ENCODE data around the gene ST6GALNAC6. TPM values are rescaled to one million over a fixed set of nuclear protein-coding genes. Genes with fewer than 3 reads are reported as not detected.

Gene ST6GALNAC6
- total RNA-seq, 2 experiments from 2014 or later: 93.1 to 97.5 TPM

- Mint-ChIP-seq H3K4me3 (peak within 1 kb of the TSS; percentile 88), H3K27ac (peak within 1 kb of the TSS; percentile 89), H3K27me3 (no peaks in the 10 kb centered on the region), H3K4me1 (ENCODE audit: low read depth) (peaks cover 51% of the 10 kb centered on the region), H3K9me3 (no peaks in the 10 kb centered on the region), H3K36me3 (ENCODE audit: low read depth) (peaks cover 20% of the 10 kb centered on the region)
- Histone ChIP-seq H3K4me3 (ENCODE audit: low read length) (peak within 1 kb of the TSS; percentile 91), H3K36me3 (ENCODE audit: insufficient read depth, low read length) (peaks cover 15% of the 10 kb centered on the region), H3K27me3 (ENCODE audit: control insufficient read depth in 1 of 2, insufficient read depth in 2 of 2, low read length in 2 of 2) (no peaks in the 10 kb centered on the region), H3K27ac (ENCODE audit: low read depth in 1 of 2, low read length in 2 of 2) (peak within 1 kb of the TSS in 1 of 2 donors; percentile 56), H3K4me1 (ENCODE audit: insufficient read depth, low read length) (peaks cover 65% of the 10 kb centered on the region), H3K9me3 (ENCODE audit: control insufficient read depth in 1 of 2, insufficient read depth in 1 of 2, low read length in 2 of 2) (no peaks in the 10 kb centered on the region)
- TF ChIP-seq CTCF (IDR thresholded peaks at IDR 0.05): no peak
- ATAC-seq (ENCODE audit: poor library complexity) (peak; percentile 94), DNase-seq (peak; percentile 89 to 99 (median 96))
- intact Hi-C loops (cut with DNase I, micrococcal nuclease): loop anchor here (1.0 to 5.0 kb wide), 6 partner anchors 12 to 465 kb away; partner anchors contain the start of genes LRSAM1 (in 1 of the 2), RPL12 (in 1 of the 2), ST6GALNAC6 (in 1 of the 2) and STXBP1 (in 1 of the 2)
- POLR2A ChIA-PET: interaction anchor here (0.6 to 3.6 kb wide), 19 partner anchors 12 to 693 kb away, joined by 3 to 77 read pairs (median 4); partner anchors contain the start of genes CDK9, DPM2, PTRH1 and SLC25A25
- CTCF ChIA-PET: interaction anchor here (1.2 to 2.6 kb wide), 4 partner anchors 10 to 182 kb away, joined by 5 to 10 read pairs (median 5); partner anchors contain the start of genes CDK9 and TOR2A
Measured at GRCh38 chr9:127916720-127917581, 17.5 kb upstream of the ST6GALNAC6 start, which contains the start of gene ST6GALNAC4. ST6GALNAC4 (minus strand) TSS chr9:127917041; CDS start chr9:127916419, 622 bp downstream.

GRCh38 chr9:127915801-127916719 lies 16.7 kb upstream of the ST6GALNAC6 start:
- DNase-seq: peak in 5 of 14 experiments; percentile 33 to 76 (median 55)
- H3K9me3 ChIP-seq (ENCODE audit: control insufficient read depth in 1 of 2, insufficient read depth in 1 of 2, low read length in 2 of 2): no peaks in the 10 kb centered on the region
- peak overlapping the region; percentile 91 for H3K4me3 ChIP-seq (ENCODE audit: low read length)
- no peaks in the 10 kb centered on the region for H3K27me3 ChIP-seq (ENCODE audit: control insufficient read depth in 1 of 2, insufficient read depth in 2 of 2, low read length in 2 of 2)
- Mint-ChIP-seq H3K4me3 (peak overlapping the region; percentile 88), H3K36me3 (ENCODE audit: low read depth) (peaks cover 27% of the 10 kb centered on the region), H3K27me3 (no peaks in the 10 kb centered on the region), H3K4me1 (ENCODE audit: low read depth) (peaks cover 46% of the 10 kb centered on the region), H3K27ac (peak overlapping the region; percentile 89), H3K9me3 (no peaks in the 10 kb centered on the region)
- ChIA-PET CTCF (interaction anchor here (1.2 to 2.6 kb wide), 4 partner anchors 9 to 181 kb away, joined by 5 to 10 read pairs (median 5); partner anchors contain the start of genes CDK9 and TOR2A), POLR2A (interaction anchor here (0.8 to 3.6 kb wide), 16 partner anchors 11 to 466 kb away, joined by 3 to 77 read pairs (median 4); partner anchors contain the start of genes CDK9, DPM2, PTRH1 and SLC25A25)
- H3K4me1 ChIP-seq (ENCODE audit: insufficient read depth, low read length): peaks cover 58% of the 10 kb centered on the region
- H3K27ac ChIP-seq (ENCODE audit: low read depth in 1 of 2, low read length in 2 of 2): peak overlapping the region in 1 of 2 donors; percentile 56
- peak; percentile 20 for ATAC-seq (ENCODE audit: poor library complexity)
- intact Hi-C loops (cut with DNase I, micrococcal nuclease): loop anchor here (2.0 to 5.0 kb wide), 4 partner anchors 34 to 464 kb away; partner anchors contain the start of genes LRSAM1 (in 1 of the 2), RPL12 (in 1 of the 2), STXBP1 (in 1 of the 2) and TOR2A (in 1 of the 2)
- TF ChIP-seq CTCF (IDR thresholded peaks at IDR 0.05): no peak
- peaks cover 18% of the 10 kb centered on the region for H3K36me3 ChIP-seq (ENCODE audit: insufficient read depth, low read length)

Measured in CD4-positive, alpha-beta T cell (primary cell).